Muscle of leg (tissue), 11 donors: Measurements from ENCODE around the gene CEACAM7. TPM values are rescaled to one million over a fixed set of nuclear protein-coding genes. Genes with fewer than 3 reads are reported as not detected.

Source experiments
- DNase-seq: peaks from one replicate; pipeline ENCODE4 v3.0.0; 2013
- H3K27ac ChIP-seq: one replicate; pipeline ENCODE4 v1.5.1; 2013; ENCODE audit warnings: mild to moderate bottlenecking, low read length, control low read depth
- H3K27me3 ChIP-seq: one replicate; pipeline ENCODE4 v1.6.1; 2013; ENCODE audit warnings: low read length; ENCODE audit not compliant: control insufficient read depth, insufficient read depth
- H3K36me3 ChIP-seq: one replicate; pipeline ENCODE4 v1.6.1; 2013; ENCODE audit warnings: low read length; ENCODE audit not compliant: control insufficient read depth, insufficient read depth
- H3K4me1 ChIP-seq: one replicate; pipeline ENCODE4 v1.6.1; 2013; ENCODE audit warnings: low read length; ENCODE audit not compliant: control insufficient read depth, insufficient read depth
- H3K4me3 ChIP-seq: one replicate; pipeline ENCODE4 v1.5.1; 2013; ENCODE audit warnings: low read length, control low read depth
- H3K9me3 ChIP-seq: replicated peaks from 2 replicates; pipeline ENCODE4 v1.6.1; 2013; ENCODE audit warnings: low read depth, low read length; ENCODE audit not compliant: control insufficient read depth
- WGBS: methylation state at CpG from one replicate; pipeline ENCODE4 v1.1.5; 2013; ENCODE audit warnings: missing lambda C conversion rate; ENCODE audit not compliant: insufficient coverage; 5-methylcytosine and 5-hydroxymethylcytosine counted together
- polyA plus RNA-seq, 8 donors: library from polyadenylated mRNA; unstranded; fragments of 120-200 nt; gene quantifications; one replicate each; pipeline versions ENCODE4 v1.2.1 to v1.2.3, GENCODE V29; 2013; ENCODE audit warnings: inconsistent platforms in 1 of 8, low replicate concordance in 1 of 8; ENCODE audit not compliant: insufficient read length in 8 of 8, insufficient read depth in 1 of 8
- total RNA-seq: library from RNA; stranded (reverse); fragments of 120-200 nt; gene quantifications from one replicate; pipeline ENCODE4 v1.2.4, GENCODE V29; 2013

Gene CEACAM7
- total and polyA plus RNA-seq, 9 donors, result 0.12 TPM; not detected in 8

DNA sequence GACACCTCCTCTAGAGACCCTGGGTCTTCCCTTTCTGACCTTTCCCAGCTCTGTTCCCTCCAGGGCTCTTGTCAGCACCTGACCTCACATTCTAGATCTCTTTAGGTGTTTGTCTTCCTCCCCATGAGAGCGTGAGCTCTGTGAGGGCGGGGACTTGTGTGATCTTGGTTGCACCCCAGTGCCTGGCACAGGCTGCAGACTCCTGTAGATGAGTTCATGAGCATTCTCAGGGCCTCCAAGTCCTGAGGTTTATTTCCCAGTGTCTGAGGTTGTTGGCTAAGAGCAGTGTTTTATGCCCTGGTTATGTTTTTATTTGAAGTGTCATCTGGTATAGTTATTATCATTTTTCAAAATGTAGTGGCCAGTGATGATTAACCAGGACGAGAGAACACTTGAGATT, 61.8 kb downstream of the CEACAM7 start:
- no CpG with 5 or more reads among the region's 3 CpGs for WGBS
- Histone ChIP-seq H3K27me3 (no peaks in the 10 kb centered on the region), H3K4me1 (no peaks in the 10 kb centered on the region), H3K27ac (no peak overlapping the region), H3K9me3 (peaks cover 4% of the 10 kb centered on the region), H3K4me3 (no peak overlapping the region), H3K36me3 (no peaks in the 10 kb centered on the region)
- DNase-seq, result no peak

DNA sequence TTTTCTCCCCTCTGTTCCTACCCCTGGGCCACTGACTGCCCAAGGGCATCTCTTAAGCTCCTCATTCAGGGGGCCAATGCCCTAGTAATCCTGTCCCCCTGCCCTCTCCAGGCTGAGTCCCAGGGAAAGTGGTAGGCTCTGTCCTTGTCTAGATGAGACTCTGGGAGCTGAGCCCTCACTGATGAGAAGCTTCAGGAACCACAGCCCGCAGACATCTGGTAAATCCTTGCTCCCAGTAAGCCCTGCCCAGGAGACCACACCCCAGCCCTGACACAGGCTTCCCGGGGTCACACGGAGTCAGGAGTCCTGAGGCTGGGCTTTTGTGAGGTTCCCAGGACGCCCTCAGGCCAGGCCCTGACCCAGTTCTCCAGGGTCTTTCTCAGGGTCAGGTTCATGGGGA, 63.1 kb downstream of the CEACAM7 start:
- no peaks in the 10 kb centered on the region for H3K4me1 ChIP-seq
- no peak for DNase-seq
- H3K27me3 ChIP-seq, result no peaks in the 10 kb centered on the region
- no peak overlapping the region for H3K27ac ChIP-seq
- H3K4me3 ChIP-seq, result no peak overlapping the region
- no peaks in the 10 kb centered on the region for H3K9me3 ChIP-seq
- no peaks in the 10 kb centered on the region for H3K36me3 ChIP-seq
- 40% methylated on average over 1 of the region's 4 CpGs for WGBS

DNA sequence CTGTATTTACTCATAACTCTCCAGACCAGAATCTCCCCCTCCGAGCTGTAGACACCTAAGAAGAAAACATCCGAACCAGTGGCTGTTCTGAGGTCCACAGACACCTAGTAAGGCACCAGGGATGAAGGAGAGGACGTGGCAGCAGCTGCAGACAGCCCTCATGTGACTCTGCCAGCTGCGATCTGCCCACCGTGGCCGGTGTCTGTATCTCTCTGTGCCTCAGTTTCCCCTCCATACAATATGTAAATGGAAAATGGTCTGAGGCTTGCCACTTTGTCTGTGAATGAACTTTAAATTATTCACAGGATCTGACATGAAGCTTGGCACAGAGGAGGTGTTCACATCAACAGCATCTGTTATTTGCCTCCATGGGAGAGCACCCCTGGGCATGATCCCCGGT, 63.6 kb downstream of the CEACAM7 start:
- WGBS, result no CpG with 5 or more reads among the region's 7 CpGs
- H3K9me3 ChIP-seq, result no peaks in the 10 kb centered on the region
- H3K36me3 ChIP-seq, result no peaks in the 10 kb centered on the region
- H3K27ac ChIP-seq, result no peak overlapping the region
- H3K27me3 ChIP-seq, result no peaks in the 10 kb centered on the region
- H3K4me1 ChIP-seq, result no peaks in the 10 kb centered on the region
- no peak for DNase-seq
- no peak overlapping the region for H3K4me3 ChIP-seq

DNA sequence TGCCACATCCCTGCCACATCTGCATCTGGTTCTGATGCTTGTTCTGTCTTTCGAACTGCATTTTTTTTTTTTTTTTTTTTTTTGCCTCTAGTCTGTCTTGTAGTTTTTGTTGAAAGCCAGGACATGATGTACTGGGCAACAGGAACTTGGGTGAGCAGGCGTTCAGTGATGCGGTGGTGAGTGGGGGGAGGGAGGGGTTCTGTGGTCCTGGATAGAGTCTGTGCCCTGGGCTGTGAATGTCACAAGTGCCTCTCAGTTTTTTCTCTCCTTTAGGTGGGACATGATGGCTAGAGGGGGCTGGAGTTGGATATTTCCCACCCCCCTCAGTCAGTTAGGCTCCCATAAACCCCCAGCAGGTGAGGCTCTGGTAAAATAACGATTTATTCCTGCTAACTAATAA, 64.7 kb downstream of the CEACAM7 start:
- H3K9me3 ChIP-seq, result no peaks in the 10 kb centered on the region
- H3K27ac ChIP-seq, result no peak overlapping the region
- no peaks in the 10 kb centered on the region for H3K27me3 ChIP-seq
- no peaks in the 10 kb centered on the region for H3K36me3 ChIP-seq
- no CpG with 5 or more reads among the region's 4 CpGs for WGBS
- DNase-seq, result no peak
- no peaks in the 10 kb centered on the region for H3K4me1 ChIP-seq
- H3K4me3 ChIP-seq, result no peak overlapping the region

Other genes with a start within 250 kb of the CEACAM7 start
- gene DMAC2, start 248.4 kb downstream of the CEACAM7 start, total RNA-seq, result 30.3 TPM
- gene DMAC2, start 248.4 kb downstream of the CEACAM7 start, polyA plus RNA-seq, result 10 to 100 TPM; 38.7 to 58.0 (median 45.1) TPM
- gene ERICH4, start 245.1 kb downstream of the CEACAM7 start, total RNA-seq, result not detected
- 1 to 10 TPM in 1 of 8 donors, under 1 TPM in 3, not detected in 4; 0.12 to 3.7 (median 0.36) TPM for gene ERICH4, start 245.1 kb downstream of the CEACAM7 start, polyA plus RNA-seq
- gene CEACAM21, start 112.1 kb downstream of the CEACAM7 start, total RNA-seq, result 1.5 TPM
- 1 to 10 TPM; 1.4 to 4.1 (median 1.9) TPM for gene CEACAM21, start 112.1 kb downstream of the CEACAM7 start, polyA plus RNA-seq
- not detected for gene CEACAM4, start 61.2 kb downstream of the CEACAM7 start, total RNA-seq
- gene CEACAM4, start 61.2 kb downstream of the CEACAM7 start, polyA plus RNA-seq, result under 1 TPM in 6 of 8 donors, not detected in 2; 0.10 to 0.35 (median 0.25) TPM
- gene CEACAM5, start 20.4 kb upstream of the CEACAM7 start, total RNA-seq, result not detected
- gene CEACAM5, start 20.4 kb upstream of the CEACAM7 start, polyA plus RNA-seq, result 1 to 10 TPM in 1 of 8 donors, under 1 TPM in 3, not detected in 4; 0.05 to 2.0 (median 0.44) TPM
- 0.04 TPM for gene CEACAM6, start 67.3 kb upstream of the CEACAM7 start, total RNA-seq
- under 1 TPM; 0.20 to 0.70 (median 0.39) TPM for gene CEACAM6, start 67.3 kb upstream of the CEACAM7 start, polyA plus RNA-seq
- gene CEACAM3, start 108.3 kb upstream of the CEACAM7 start, total RNA-seq, result 0.09 TPM
- gene CEACAM3, start 108.3 kb upstream of the CEACAM7 start, polyA plus RNA-seq, result under 1 TPM in 4 of 8 donors, not detected in 4; 0.12 to 0.34 (median 0.24) TPM
- not detected for gene LYPD4, start 156.4 kb upstream of the CEACAM7 start, total RNA-seq
- not detected for gene LYPD4, start 156.4 kb upstream of the CEACAM7 start, polyA plus RNA-seq
- gene DMRTC2, start 156.8 kb upstream of the CEACAM7 start, total RNA-seq, result not detected
- not detected for gene DMRTC2, start 156.8 kb upstream of the CEACAM7 start, polyA plus RNA-seq
- 4,411 TPM for gene RPS19, start 172.0 kb upstream of the CEACAM7 start, total RNA-seq
- gene RPS19, start 172.0 kb upstream of the CEACAM7 start, polyA plus RNA-seq, result 1,000 to 10,000 TPM; 2,442 to 2,898 (median 2,547) TPM
- gene CD79A, start 189.0 kb upstream of the CEACAM7 start, total RNA-seq, result 0.49 TPM
- gene CD79A, start 189.0 kb upstream of the CEACAM7 start, polyA plus RNA-seq, result 1 to 10 TPM in 4 of 8 donors, under 1 TPM in 4; 0.75 to 1.8 (median 0.99) TPM
- 17.2 TPM for gene ARHGEF1, start 194.9 kb upstream of the CEACAM7 start, total RNA-seq
- 10 to 100 TPM; 35.0 to 54.5 (median 48.0) TPM for gene ARHGEF1, start 194.9 kb upstream of the CEACAM7 start, polyA plus RNA-seq
- gene ERFL, start 240.2 kb upstream of the CEACAM7 start, total RNA-seq, result 0.04 TPM
- under 1 TPM; 0.07 to 0.31 (median 0.12) TPM for gene ERFL, start 240.2 kb upstream of the CEACAM7 start, polyA plus RNA-seq